ENCODE data around the gene COLEC11.

Gene COLEC11

DNA sequence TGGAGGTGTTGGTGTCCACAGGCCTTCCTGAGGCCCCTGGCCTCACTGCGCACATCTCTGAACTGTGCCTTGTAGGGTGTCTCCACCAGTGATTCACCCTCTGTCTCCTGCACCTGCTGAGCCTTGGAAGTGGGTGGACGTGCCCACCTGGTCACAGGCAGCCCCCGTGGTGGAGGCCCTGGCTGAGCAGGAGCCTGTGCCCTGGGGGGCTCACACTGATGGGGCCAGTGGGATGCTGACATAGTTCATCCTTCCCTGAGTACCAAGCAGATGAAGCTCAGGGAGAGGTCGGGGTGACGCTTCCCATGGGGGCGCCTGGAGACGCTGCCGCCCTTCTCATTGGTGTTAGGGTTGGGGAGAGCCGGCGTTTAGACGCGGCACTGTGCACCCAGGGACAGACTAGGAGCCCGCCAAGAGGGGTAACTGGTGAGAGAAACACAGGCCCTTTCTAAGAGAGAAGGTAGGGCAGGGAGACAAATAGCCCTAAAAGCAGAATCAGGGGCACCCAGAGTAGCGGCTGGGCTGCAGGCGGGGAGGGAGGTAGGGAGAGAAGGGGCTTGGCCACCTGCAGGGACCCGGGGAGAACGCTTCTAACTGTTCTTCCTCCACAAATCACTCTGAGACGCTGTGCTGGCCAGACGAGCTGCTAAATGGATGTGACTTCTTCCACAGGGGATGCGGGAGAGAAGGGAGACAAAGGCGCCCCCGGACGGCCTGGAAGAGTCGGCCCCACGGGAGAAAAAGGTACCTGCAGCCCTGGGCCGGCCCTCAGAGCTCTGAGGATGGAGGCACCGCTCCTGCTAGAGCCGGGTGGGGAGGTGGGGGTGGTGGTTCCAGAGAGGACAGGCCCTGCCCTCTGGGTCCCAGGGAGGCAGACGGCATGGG, 18.0 kb downstream of the COLEC11 start:
- TF ChIP-seq ZNF565 (CRISPR knock-in tag; conservative IDR thresholded peaks at IDR 0.05; ENCODE audit: low read depth) (no peak), ZC3H10 (CRISPR knock-in tag; IDR thresholded peaks at IDR 0.05) (no peak), GLIS3 (CRISPR knock-in tag; IDR thresholded peaks at IDR 0.05) (no peak), ARNTL (CRISPR knock-in tag; IDR thresholded peaks at IDR 0.05; ENCODE audit: borderline replicate concordance, low read depth) (no peak), TCF4 (CRISPR knock-in tag; IDR thresholded peaks at IDR 0.05; ENCODE audit: borderline replicate concordance) (no peak), ZNF8 (CRISPR knock-in tag; IDR thresholded peaks at IDR 0.05) (no peak), ZFP30 (CRISPR knock-in tag; IDR thresholded peaks at IDR 0.05) (no peak), CREB5 (CRISPR knock-in tag; IDR thresholded peaks at IDR 0.05; ENCODE audit: low read depth) (no peak), OSR1 (CRISPR knock-in tag; IDR thresholded peaks at IDR 0.05) (no peak), POU6F1 (CRISPR knock-in tag; IDR thresholded peaks at IDR 0.05; ENCODE audit: borderline replicate concordance, low read depth) (no peak), CSDC2 (CRISPR knock-in tag; IDR thresholded peaks at IDR 0.05) (no peak), BACH2 (CRISPR knock-in tag; IDR thresholded peaks at IDR 0.05; ENCODE audit: borderline replicate concordance) (no peak)
- TF ChIP-seq, protein P1, sequence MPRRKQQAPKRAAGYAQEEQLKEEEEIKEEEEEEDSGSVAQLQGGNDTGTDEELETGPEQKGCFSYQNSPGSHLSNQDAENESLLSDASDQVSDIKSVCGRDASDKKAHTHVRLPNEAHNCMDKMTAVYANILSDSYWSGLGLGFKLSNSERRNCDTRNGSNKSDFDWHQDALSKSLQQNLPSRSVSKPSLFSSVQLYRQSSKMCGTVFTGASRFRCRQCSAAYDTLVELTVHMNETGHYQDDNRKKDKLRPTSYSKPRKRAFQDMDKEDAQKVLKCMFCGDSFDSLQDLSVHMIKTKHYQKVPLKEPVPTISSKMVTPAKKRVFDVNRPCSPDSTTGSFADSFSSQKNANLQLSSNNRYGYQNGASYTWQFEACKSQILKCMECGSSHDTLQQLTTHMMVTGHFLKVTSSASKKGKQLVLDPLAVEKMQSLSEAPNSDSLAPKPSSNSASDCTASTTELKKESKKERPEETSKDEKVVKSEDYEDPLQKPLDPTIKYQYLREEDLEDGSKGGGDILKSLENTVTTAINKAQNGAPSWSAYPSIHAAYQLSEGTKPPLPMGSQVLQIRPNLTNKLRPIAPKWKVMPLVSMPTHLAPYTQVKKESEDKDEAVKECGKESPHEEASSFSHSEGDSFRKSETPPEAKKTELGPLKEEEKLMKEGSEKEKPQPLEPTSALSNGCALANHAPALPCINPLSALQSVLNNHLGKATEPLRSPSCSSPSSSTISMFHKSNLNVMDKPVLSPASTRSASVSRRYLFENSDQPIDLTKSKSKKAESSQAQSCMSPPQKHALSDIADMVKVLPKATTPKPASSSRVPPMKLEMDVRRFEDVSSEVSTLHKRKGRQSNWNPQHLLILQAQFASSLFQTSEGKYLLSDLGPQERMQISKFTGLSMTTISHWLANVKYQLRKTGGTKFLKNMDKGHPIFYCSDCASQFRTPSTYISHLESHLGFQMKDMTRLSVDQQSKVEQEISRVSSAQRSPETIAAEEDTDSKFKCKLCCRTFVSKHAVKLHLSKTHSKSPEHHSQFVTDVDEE (CRISPR knock-in tag; IDR thresholded peaks at IDR 0.05): no peak
- TF ChIP-seq, protein P2, sequence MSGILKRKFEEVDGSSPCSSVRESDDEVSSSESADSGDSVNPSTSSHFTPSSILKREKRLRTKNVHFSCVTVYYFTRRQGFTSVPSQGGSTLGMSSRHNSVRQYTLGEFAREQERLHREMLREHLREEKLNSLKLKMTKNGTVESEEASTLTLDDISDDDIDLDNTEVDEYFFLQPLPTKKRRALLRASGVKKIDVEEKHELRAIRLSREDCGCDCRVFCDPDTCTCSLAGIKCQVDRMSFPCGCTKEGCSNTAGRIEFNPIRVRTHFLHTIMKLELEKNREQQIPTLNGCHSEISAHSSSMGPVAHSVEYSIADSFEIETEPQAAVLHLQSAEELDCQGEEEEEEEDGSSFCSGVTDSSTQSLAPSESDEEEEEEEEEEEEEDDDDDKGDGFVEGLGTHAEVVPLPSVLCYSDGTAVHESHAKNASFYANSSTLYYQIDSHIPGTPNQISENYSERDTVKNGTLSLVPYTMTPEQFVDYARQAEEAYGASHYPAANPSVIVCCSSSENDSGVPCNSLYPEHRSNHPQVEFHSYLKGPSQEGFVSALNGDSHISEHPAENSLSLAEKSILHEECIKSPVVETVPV (CRISPR knock-in tag; IDR thresholded peaks at IDR 0.05): no peak
- TF ChIP-seq, protein P3, sequence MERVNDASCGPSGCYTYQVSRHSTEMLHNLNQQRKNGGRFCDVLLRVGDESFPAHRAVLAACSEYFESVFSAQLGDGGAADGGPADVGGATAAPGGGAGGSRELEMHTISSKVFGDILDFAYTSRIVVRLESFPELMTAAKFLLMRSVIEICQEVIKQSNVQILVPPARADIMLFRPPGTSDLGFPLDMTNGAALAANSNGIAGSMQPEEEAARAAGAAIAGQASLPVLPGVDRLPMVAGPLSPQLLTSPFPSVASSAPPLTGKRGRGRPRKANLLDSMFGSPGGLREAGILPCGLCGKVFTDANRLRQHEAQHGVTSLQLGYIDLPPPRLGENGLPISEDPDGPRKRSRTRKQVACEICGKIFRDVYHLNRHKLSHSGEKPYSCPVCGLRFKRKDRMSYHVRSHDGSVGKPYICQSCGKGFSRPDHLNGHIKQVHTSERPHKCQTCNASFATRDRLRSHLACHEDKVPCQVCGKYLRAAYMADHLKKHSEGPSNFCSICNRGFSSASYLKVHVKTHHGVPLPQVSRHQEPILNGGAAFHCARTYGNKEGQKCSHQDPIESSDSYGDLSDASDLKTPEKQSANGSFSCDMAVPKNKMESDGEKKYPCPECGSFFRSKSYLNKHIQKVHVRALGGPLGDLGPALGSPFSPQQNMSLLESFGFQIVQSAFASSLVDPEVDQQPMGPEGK (CRISPR knock-in tag; IDR thresholded peaks at IDR 0.05; ENCODE audit: borderline replicate concordance): no peak
- ATAC-seq: no peak

DNA sequence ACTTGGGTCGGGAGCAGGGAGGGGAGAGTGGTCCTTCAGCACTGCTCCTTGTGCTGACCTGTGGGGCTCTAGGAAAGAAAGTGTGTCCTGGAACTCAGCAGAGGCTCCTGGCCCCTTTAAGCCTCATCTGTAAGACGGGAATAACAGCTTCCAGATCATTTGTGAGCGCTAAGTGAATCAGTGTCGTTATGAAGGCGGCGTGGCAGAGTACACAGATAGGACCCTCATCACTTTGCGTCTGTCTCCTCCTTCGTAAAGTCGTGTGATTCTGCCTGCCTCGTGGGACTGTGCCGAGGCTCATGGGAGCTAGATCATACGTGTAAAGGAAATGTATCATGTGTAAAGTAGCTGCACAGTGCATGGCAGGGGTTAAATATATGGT, 18.6 kb downstream of the COLEC11 start:
- no peak for TF ChIP-seq ZNF8 (CRISPR knock-in tag; IDR thresholded peaks at IDR 0.05)
- no peak for TF ChIP-seq OSR1 (CRISPR knock-in tag; IDR thresholded peaks at IDR 0.05)
- no peak for TF ChIP-seq RARB (CRISPR knock-in tag; IDR thresholded peaks at IDR 0.05)
- no peak for TF ChIP-seq ESRRG (CRISPR knock-in tag; IDR thresholded peaks at IDR 0.05)
- no peak for TF ChIP-seq TCF4 (CRISPR knock-in tag; IDR thresholded peaks at IDR 0.05; ENCODE audit: borderline replicate concordance)
- TF ChIP-seq TOX (CRISPR knock-in tag; IDR thresholded peaks at IDR 0.05; ENCODE audit: borderline replicate concordance): no peak
- no peak for TF ChIP-seq ZNF70 (CRISPR knock-in tag; IDR thresholded peaks at IDR 0.05)
- TF ChIP-seq ARNTL (CRISPR knock-in tag; IDR thresholded peaks at IDR 0.05; ENCODE audit: borderline replicate concordance, low read depth): no peak
- TF ChIP-seq, protein P2 (CRISPR knock-in tag; IDR thresholded peaks at IDR 0.05): no peak
- no peak for TF ChIP-seq ZFP3 (CRISPR knock-in tag; IDR thresholded peaks at IDR 0.05)
- TF ChIP-seq ISL1 (CRISPR knock-in tag; IDR thresholded peaks at IDR 0.05): no peak
- no peak for TF ChIP-seq CSDC2 (CRISPR knock-in tag; IDR thresholded peaks at IDR 0.05)
- TF ChIP-seq ZFP30 (CRISPR knock-in tag; IDR thresholded peaks at IDR 0.05): no peak
- no peak for TF ChIP-seq ZC3H10 (CRISPR knock-in tag; IDR thresholded peaks at IDR 0.05)
- TF ChIP-seq PPARA (CRISPR knock-in tag; IDR thresholded peaks at IDR 0.05; ENCODE audit: borderline replicate concordance): no peak
- TF ChIP-seq, protein P1 (CRISPR knock-in tag; IDR thresholded peaks at IDR 0.05): no peak
- TF ChIP-seq CREB5 (CRISPR knock-in tag; IDR thresholded peaks at IDR 0.05; ENCODE audit: low read depth): no peak
- TF ChIP-seq SNAI2 (CRISPR knock-in tag; IDR thresholded peaks at IDR 0.05): no peak
- no peak for ATAC-seq
